T47D (cell line): ENCODE data around the gene IMPA2.

Source experiments
- DNase-seq, 2 experiments: peaks; one replicate each; pipeline versions ENCODE4 v3.0.0 to v3.0.0-alpha.2; 2011 to 2012; ENCODE audit warnings: low read depth in 1 of 2, low spot score in 1 of 2
- JUND ChIP-seq: IDR thresholded peaks from 2 replicates; pipeline ENCODE4 v1.6.1; 2012; ENCODE audit warnings: low read depth
- in situ Hi-C: cut with HindIII; loops from 2 replicates; pipeline ENCODE4 v1.10.0; 2016; ENCODE audit warnings: low sequenced_read_pairs, low pct_unique_long_range_greater_than_20kb

Gene IMPA2

DNA sequence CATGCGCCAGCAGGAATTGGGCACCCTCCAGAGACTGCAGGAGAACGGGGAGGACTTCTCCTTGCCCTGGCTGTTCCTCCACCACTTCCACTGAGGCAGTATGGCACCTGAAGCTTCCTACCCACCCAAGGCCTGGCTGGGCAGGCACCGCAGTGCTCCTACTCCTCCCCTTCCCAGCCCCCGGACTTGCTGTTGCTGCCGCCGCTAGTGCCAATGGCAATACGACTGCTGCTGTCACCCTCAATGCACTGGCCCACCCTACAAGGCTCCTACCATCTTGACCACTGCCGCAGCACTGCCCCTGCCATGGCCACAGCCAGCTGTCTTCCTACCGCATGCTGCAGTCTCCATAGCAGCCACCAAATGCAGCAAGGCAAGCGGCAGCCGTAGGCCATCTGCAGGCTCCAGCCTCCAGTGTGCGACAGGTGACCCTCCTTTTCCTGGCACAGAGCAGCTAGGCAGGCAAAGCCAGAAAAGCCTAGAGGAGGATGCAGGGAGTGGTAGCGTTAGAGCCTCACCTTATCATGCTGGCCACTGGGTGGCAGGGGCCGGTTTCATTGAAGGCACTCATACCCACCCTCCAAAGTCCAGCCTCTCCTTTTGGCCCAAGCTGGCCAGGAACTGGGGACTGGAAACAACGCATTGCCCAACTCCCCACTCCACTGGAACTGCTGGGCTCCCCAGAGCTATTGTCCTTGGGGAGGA lies 64.9 kb downstream of the IMPA2 start:
- no peak for TF ChIP-seq JUND
- in situ Hi-C loops, result no loop called here
- DNase-seq, result no peak

DNA sequence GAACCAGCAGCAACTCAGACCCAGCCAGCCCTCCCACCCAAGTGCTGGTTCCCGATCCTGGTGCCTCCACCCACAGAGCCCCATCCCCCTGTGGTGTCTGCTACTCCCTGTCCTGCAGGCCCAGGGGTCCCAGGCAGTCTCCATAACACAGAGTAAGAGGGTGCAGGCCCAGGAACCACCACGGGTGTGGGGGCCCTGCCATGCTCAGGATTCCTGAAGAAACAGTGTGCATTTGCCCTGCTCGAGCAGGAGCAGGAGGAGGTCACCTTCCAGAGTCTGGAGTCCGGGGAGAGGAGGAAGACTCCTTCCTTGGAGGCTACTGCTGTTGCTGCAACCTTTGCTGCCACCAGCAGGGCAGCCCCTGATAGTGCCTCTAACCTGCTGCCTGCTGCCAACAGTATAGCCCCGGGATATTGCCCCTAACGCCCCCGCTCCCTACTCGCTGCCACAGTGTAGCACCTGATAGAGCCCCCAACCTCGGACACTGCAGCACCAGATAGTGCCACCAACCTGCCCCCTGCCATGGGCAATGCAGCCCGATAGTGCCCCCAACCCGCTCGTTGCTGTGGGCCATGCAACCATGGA lies 65.5 kb downstream of the IMPA2 start:
- in situ Hi-C loops, result no loop called here

GRCh38 chr18:12048010-12048826 lies 66.9 kb downstream of the IMPA2 start:
- in situ Hi-C loops, result no loop called here
- TF ChIP-seq JUND, result no peak
- no peak for DNase-seq

More for the DNA sequence above, 65.5 kb downstream of the IMPA2 start:
- peak in 1 of 2 experiments; percentile 4 for DNase-seq
- no peak for TF ChIP-seq JUND

DNA sequence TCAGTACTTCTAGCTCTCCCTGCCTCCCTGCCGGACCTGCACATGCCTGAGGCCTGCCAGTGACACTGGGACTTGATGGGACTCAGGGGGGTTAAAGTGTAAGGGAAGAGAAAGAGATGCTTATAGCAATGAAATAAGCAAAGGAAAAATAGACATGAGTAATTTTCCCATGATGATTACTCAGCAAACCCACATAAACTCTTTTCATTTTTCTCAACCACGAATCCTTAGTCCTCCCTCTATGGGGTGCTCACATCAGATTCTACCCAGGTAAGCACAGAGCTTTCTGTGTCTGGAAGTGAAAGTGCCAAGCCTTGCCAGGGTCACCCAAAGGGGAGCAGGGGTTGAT lies 67.5 kb downstream of the IMPA2 start:
- DNase-seq, result no peak
- in situ Hi-C loops, result no loop called here
- no peak for TF ChIP-seq JUND

DNA sequence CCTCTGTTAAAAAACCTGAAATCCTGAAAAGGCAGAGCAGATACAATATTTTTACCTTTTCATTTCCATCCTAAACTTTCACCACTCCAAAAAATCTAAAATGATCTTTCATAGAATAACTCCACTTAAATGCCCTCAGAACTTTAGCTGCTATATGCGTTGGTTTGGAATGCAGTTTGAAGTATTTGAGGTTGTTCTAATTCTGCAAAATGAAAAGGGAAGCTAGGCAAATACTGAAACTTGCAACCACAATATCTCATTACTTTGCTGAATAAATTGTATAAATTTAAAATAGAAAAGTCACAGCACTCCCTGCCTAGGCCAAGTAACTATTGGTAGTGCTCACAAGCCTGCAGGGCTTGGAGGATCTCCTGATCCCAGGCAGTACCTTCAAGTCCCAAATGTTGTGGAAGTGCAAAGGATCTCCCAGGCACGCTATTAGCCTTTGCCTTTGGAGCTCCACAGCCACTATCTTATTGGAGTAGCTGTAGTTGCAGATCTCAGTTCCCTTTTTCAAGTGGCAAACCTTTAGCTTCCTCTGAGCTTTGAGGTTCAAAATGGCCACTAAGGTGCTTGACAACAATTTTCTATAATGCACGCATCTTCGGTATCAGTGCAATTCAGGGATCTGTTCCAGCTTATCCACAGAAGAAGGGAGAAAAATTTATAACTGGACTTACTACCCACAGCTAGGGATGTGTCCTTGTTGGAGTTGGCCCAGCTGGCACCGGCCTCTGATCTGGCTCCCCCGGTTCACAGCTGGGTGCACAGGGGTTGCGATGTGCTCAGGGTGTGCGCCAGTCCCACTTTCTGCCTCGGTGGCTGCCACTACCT lies 68.9 kb downstream of the IMPA2 start:
- in situ Hi-C loops, result no loop called here
- no peak for TF ChIP-seq JUND
- DNase-seq, result no peak

GRCh38 chr18:12052866-12053265 lies 71.6 kb downstream of the IMPA2 start:
- TF ChIP-seq JUND, result no peak
- in situ Hi-C loops, result no loop called here
- no peak for DNase-seq

GRCh38 chr18:12053289-12053688 lies 72.0 kb downstream of the IMPA2 start:
- no peak for DNase-seq
- TF ChIP-seq JUND, result no peak
- in situ Hi-C loops, result no loop called here

GRCh38 chr18:12056034-12056883 lies 75.0 kb downstream of the IMPA2 start:
- no peak for DNase-seq
- in situ Hi-C loops, result no loop called here
- no peak for TF ChIP-seq JUND

DNA sequence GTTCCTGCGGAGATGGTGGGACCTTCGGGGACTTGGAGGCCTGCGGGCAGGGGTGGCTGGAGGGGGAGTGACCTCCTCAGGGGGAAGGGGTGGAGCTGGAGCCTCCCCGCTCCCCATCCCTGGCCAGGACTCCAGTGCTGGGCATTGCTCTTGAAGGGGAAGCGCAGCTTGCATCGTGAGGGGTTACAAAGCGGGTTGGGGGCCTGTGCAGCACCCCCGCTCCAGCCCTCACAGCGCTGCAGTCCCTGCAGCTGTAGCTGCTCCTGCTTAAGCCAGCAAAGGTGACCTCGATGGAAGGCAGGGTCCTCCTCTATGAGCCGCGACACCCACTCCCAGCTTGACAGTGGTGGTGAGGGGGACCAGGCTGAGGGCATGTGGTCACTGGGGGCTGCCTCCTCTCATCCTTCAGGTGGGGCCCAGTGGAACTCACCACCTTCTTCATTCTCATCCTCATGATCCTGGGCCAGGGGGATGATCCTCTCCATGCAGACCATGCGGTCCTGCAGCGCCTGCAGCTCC lies 75.6 kb downstream of the IMPA2 start:
- TF ChIP-seq JUND, result no peak
- DNase-seq, result no peak
- in situ Hi-C loops, result no loop called here

DNA sequence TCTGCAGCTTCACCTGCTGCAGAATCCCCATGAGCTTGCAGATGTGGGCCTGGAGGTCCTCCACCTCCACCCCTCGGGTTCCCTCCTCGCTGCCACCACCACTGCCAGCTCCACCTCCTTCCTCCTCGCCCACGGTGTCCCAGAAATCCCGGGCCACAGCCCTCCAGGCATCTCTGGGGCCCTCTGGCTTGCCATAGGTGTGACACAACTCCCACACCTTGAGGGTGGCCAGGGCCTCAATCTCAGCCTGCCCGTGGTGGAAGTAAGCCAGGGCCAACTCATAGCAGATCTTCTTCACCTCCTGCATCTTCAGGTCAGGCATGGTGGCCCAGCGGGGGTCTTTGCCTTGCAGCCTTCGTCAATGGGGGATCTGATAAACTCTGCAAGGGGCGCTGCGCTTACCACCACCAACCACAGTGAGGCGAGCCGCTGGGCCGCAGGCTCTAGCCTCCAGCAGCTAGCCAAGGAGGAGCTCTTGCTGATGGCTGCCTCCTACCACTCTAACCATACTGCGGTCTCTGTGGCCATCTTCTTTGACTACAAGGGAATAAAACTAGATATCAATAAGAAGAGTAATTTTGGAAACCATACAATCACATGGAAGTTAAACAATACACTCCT lies 76.2 kb downstream of the IMPA2 start:
- in situ Hi-C loops, result no loop called here
- TF ChIP-seq JUND, result no peak
- no peak for DNase-seq

GRCh38 chr18:12059334-12060181 lies 78.3 kb downstream of the IMPA2 start:
- peak in 1 of 2 experiments; percentile 15 for DNase-seq
- no peak for TF ChIP-seq JUND
- in situ Hi-C loops, result no loop called here
